Measurements from ENCODE around the gene MCTP1. TPM values are rescaled to one million over a fixed set of nuclear protein-coding genes. Genes with fewer than 3 reads are reported as not detected.
"Not testable (repeated sequence)": the region's sequence is repeated elsewhere in the genome, so short reads cannot be mapped to it uniquely, and the experiment has no call there.

Gene MCTP1
- polyA plus RNA-seq, 1 donor = 7.7 TPM

GRCh38 chr5:95027775-95028174 is 257.1 kb downstream of the MCTP1 start:
- DNase-seq = no peak

DNA sequence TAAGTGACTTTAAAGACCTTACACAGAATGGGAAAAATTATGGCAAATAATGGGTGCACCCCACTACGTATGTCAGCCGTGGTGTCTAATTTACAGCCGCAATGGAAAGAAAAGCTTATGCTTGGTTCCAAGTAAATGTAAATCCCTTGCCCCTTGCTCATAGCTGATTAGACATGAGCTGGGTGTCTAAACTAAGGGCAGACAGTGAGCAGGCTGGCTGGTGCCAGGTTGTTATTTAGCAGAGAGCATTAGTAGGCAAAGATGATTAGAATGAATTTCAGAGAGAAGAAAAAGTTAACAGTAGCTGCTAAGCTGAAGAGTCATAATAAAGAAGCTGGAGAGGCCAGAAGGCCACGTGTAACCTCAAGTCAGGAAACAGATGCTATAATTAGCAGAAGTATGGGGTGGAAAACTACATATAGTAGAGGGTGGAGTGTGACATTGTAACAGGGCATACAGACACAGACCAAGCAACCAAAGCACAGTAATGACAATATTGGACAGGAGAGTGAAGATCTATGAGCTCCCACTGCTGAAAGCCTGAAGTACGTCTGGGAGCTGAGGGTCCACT is 257.7 kb downstream of the MCTP1 start:
- no peak for DNase-seq

GRCh38 chr5:95026718-95027117 is 258.2 kb downstream of the MCTP1 start:
- no peak for DNase-seq

- DNase-seq = no peak
These were observed 261.8 kb downstream of the MCTP1 start for GRCh38 chr5:95022967-95023695.

DNA sequence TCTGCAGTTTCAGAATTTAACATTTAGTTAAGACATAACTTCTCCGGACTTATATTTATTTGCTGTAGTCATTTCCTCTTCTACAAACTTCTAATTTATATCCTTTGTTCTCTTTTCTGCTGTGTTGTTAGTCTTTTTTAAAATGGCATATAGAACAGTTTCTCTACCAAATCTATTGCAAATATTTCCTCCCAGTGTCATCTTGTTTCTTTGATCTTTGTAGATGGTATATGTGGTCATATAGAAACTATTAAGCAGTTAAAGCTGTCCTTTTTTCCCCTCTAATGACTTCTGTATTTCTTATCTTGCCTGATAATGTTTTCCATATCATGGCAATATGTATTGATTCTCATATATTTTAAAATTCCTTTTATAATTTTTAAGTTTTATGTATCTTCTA is 264.5 kb downstream of the MCTP1 start:
- DNase-seq = no peak

DNA sequence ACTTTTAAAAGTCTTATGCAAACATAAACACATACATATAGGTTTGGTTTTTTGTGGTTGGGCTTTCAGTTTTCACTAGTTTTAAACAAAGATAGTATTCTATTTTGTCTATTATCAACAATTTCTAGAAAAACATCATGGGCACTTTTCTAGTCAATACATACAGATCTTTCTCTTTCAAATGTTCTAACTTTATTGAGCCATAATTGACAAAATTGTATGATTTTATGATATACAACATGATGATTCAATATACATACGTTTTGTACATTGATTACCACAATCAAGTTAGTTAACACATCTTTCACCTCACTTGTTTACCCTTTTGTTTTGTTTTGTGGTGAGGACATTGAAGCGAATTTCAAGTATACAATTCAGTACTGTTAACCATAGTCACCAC is 265.9 kb downstream of the MCTP1 start:
- DNase-seq = no peak

- no peak for DNase-seq
These were observed 266.4 kb downstream of the MCTP1 start for GRCh38 chr5:95018511-95018910.

- DNase-seq = no peak
These were observed 275.1 kb downstream of the MCTP1 start for GRCh38 chr5:95009812-95010211.

DNA sequence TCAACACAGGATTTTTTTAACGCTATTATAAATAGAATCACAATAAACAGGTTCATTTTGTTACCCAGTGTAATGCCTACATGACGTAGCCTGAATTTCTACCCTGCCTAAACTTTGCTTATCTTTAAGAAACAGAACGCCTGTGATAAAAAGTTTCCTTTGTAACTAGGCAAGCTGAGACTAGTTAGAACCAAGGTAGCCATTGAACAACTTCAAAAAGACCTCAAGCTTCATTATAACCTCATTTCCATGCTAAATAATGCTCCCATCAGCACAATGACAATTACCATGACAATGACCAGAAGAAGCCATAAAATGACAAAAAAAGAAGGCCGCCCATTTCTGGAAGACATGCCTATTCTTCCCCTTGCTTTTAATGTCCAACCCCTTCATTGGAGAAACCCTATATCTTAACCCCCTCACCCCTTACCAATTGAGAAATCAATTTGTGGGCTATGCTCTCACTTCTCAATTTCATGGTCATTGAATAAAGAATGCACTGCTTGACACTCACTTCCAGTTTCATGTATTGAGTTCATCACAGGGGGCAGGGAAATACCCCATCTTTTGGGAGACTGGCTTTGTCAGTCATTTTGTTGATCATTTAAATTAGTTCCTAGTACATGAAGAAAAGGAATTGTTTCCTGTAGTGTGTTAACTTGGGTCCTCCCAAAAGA is 276.8 kb downstream of the MCTP1 start:
- no peak for DNase-seq

DNA sequence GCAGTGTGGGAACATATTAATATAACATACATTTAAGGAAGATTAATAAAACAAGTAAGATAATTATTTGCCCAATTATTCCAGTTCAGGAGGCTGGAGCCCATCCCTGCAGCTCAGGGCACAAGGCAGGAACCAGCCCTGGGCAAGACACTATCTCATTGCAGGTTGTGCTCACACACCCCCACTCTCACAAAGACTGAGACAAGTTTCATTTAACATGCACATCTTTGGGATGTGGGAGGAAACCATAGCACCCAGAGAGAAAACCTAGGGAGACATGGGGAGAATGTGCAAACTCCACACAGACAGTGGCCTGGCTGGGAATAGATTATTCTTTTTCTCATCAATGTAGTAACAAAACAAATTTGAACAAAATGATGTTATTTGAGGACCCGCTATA is 279.1 kb downstream of the MCTP1 start:
- no peak for DNase-seq

GRCh38 chr5:94998670-94999069 is 286.2 kb downstream of the MCTP1 start:
- DNase-seq = no peak

DNA sequence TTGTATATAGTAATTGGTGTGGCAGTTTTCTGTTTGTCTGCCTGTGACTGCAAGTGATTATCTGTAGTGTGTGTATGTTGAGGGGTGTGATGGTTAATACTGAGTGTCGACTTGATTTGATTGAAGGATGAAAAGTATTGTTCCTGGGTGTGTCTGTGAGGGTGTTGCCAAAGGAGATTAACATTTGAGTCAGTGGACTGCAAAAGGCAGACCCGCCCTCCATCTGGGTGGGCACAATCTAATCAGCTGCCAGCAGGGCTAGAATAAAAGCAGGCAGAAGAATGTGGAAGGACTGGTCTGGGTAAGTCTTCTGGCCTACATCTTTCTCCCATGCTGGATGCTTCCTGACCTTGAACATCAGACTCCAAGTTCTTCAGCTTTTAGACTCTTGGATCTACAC is 290.4 kb downstream of the MCTP1 start:
- not testable (repeated sequence) for DNase-seq

DNA sequence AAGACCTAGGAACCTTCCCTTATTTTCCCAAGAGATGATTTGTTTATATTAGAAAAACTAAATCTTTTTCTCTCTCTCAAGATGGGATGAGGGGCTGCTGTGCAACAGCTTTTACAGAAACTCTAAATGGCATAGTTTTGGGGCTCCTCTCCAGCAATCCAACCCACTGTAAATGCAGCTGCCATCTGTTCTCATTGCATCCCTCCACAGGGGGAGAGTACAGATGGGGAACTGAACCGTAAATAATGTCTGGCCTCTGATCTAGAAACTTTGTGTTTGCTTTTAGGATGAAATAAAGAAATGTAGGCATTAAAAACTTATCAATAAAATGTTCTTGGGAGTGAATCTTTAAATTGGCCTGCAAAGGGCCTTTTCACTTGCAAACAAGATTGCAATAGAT is 291.4 kb downstream of the MCTP1 start:
- DNase-seq = no peak

- no peak for DNase-seq
These were observed 292.6 kb downstream of the MCTP1 start for GRCh38 chr5:94992325-94992724.

DNA sequence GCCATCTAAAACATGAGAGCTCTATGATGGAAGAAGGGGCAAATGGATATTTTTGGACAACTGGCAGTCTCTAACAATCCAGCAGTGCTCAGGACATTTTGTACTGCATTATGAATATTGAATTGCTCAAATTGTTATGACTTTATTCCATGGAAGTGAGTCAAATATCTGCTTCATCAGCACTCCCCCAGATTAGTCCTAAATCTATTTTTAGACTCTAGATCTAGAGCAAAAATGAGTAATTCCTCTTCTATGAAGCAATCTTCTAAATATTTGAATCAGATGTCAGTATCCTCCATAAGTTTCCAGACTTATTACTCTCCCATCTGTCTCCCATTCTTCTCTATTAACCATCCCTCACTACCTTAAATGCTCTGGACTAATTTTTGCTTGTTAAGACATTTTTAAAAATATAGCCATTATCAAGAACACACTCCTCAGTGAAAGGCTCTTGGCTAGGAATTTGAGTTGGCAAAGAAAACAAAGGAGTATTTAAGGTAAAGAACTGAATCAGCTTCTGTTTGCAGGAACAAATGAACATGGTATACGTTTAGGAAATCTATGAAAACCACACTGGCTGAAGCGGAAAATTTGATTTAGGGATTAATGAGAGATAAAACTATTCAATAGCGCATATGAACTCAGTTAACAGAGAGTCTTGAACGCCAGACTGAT is 300.9 kb downstream of the MCTP1 start:
- no peak for DNase-seq

GRCh38 chr5:94977437-94977836 is 307.5 kb downstream of the MCTP1 start:
- DNase-seq = no peak

DNA sequence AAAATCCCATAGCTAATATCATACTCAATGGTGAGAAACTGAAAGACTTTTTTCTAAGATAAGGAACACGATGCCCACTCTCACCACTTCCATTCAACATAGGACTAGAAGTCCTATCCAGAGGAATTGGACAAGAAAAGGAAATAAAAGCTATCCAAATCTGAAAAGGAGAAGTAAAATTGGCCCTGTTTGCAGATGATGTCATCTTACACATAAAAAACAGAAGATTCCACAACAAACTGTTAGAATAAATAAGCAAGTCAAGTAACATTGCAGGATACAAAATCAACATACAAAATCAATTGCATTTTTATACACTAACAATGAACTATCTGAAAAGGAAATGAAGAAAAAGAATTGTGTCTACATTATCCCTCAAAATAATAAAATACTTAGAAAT is 308.0 kb downstream of the MCTP1 start:
- DNase-seq = no peak

DNA sequence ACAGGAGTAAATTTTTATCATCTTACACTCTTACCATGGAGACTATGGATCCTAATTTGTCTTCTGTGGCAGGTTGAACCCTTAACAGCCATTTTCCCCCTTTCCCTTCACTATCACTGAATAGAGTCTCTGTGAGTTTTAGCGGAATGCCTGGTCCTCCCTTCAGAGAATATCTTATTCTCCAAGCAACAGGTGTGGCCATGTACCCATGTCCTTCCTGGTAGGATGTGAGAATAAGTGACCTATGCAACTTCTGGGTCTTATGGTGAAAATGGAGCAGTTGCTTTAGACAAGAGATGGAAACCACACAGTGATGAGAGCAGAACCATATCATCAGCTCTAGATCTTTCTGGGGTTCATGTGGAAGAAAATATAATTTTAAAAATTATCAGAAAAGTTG is 312.6 kb downstream of the MCTP1 start:
- DNase-seq = no peak

DNA sequence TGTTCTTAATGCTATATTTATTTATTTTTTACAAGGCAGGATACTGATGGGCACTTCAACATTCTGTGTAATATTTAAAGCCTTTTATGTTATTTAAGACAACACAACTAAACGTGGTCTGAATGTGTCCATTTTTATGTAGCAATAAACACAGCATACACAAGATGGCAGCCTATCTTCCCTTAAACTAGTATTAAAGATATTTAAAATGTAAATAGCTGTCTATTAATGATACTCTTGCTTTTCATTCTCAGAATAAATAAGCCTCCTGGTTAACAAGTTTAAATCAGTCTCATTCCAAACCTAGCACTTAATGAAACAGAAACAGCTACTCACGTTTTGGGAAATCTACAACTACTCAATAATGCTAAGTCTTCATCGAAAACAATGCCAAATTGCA is 315.7 kb downstream of the MCTP1 start:
- no peak for DNase-seq

DNA sequence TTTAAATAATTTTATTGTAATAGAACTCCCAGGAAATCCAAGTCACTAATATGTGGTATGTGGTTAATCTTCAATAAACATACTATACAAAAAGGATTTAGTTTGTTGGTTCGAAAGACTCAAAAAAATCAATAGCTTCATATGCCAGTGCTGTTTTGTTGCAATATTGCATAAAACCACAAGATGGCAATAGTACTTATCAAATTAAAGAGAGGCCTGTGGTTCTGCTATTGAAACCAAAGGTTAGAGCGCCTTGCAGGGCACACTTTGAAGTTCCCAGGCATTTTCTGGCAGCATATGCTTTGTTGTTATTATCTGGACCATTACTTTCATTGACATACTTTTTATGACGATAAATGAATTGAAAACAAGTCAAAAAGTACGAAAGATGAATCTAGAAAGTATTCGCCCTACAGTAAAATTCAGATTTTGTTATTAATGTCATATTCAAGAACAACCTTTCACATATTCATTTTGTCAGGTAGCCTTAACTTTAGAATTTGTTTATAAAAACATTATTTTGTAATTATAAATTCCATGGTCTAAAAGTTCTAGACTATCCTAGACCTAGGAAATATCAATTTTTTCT is 316.3 kb downstream of the MCTP1 start:
- peak; percentile 64 for DNase-seq

DNA sequence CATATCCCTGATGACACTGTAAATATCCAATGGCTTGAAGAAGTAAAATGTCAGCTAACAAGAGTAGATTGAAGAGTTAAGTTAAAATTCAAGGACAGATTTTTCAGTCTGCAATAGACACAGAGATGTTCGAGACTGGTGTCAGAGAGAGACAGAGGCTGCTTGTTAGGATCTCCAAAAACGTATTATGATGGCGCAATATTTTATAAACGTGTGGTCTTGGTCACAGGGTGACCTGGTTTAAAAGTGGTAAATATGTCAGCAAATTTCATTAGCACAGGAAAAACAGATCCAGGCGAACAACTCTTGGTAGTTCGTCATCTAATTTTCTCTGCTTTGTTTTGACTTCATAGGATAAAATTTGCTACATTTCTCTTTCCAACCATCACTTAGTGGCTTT is 317.4 kb downstream of the MCTP1 start:
- no peak for DNase-seq

- not testable (repeated sequence) for DNase-seq
These were observed 325.6 kb downstream of the MCTP1 start for GRCh38 chr5:94959279-94959678.

GRCh38 chr5:94945656-94946055 is 339.2 kb downstream of the MCTP1 start:
- DNase-seq = no peak
